WTC11 (cell line): ENCODE data around the gene LDLRAD4. TPM values are rescaled to one million over a fixed set of nuclear protein-coding genes. Genes with fewer than 3 reads are reported as not detected.

Experiments used
- ATAC-seq: fragments of 200-7000 bp; cut with Tn5 transposase; 2 replicates; pipeline ENCODE4 v1.10.0; 2021; ENCODE audit warnings: mild to moderate bottlenecking, moderate library complexity
- CTCF ChIA-PET: fragments of 300-600 bp; sonication (Branson Sonifier 250); formaldehyde crosslinking; loops from one replicate; lab custom pipeline; 2021; ENCODE audit warnings: antibody characterized with exemption; lab: Charles Lee
- POLR2A ChIA-PET: fragments of 350-600 bp; sonication (Branson Sonifier 250); formaldehyde crosslinking; loops from one replicate; lab custom pipeline; 2021; ENCODE audit warnings: antibody characterized with exemption; lab: Charles Lee
- DNase-seq: peaks from one replicate; pipeline ENCODE4 v3.0.0; 2021; ENCODE audit warnings: low spot score
- H3K27ac Mint-ChIP-seq: 2 replicates; pipeline ENCODE4 v1.8.0; 2021; ENCODE audit warnings: mixed read lengths
- H3K27me3 Mint-ChIP-seq: 2 replicates; pipeline ENCODE4 v1.8.0; 2021; ENCODE audit warnings: low read depth, mild to moderate bottlenecking, moderate library complexity, mixed read lengths
- H3K36me3 Mint-ChIP-seq: 2 replicates; pipeline ENCODE4 v1.8.0; 2021; ENCODE audit warnings: mixed read lengths
- H3K4me1 Mint-ChIP-seq: 2 replicates; pipeline ENCODE4 v1.8.0; 2022; ENCODE audit warnings: mixed read lengths
- H3K4me3 Mint-ChIP-seq: 2 replicates; pipeline ENCODE4 v1.8.0; 2021; ENCODE audit warnings: mild to moderate bottlenecking, moderate library complexity, mixed read lengths
- H3K9me3 Mint-ChIP-seq: 2 replicates; pipeline ENCODE4 v1.8.0; 2021; ENCODE audit warnings: mixed read lengths
- CREB1 ChIP-seq: sonication (generic); formaldehyde crosslinking; IDR thresholded peaks from 2 replicates; pipeline ENCODE4 v1.8.0; 2023; ENCODE audit warnings: mild to moderate bottlenecking, missing genetic modification reagents
- GTF2I ChIP-seq: fragments of 250-450 bp; sonication (Bioruptor Pico); conservative IDR thresholded peaks from 2 replicates; pipeline ENCODE4 v1.4.0; 2021; ENCODE audit warnings: mild to moderate bottlenecking
- IRF2 ChIP-seq: sonication (generic); formaldehyde crosslinking; IDR thresholded peaks from 2 replicates; pipeline ENCODE4 v1.8.0; 2022; ENCODE audit warnings: low read depth, missing genetic modification reagents, borderline replicate concordance
- JUN ChIP-seq: sonication (generic); formaldehyde crosslinking; IDR thresholded peaks from 2 replicates; pipeline ENCODE4 v1.8.0; 2023; ENCODE audit warnings: mild to moderate bottlenecking, missing genetic modification reagents
- NFE2L1 ChIP-seq: sonication (generic); formaldehyde crosslinking; IDR thresholded peaks from 2 replicates; pipeline ENCODE4 v1.8.1; 2023; ENCODE audit warnings: missing genetic modification reagents
- SMAD4 ChIP-seq: sonication (generic); formaldehyde crosslinking; IDR thresholded peaks from 2 replicates; pipeline ENCODE4 v1.8.0; 2022; ENCODE audit warnings: mild to moderate bottlenecking, missing genetic modification reagents
- TCF7 ChIP-seq: sonication (generic); formaldehyde crosslinking; IDR thresholded peaks from 2 replicates; pipeline ENCODE4 v1.8.0; 2022; ENCODE audit warnings: mild to moderate bottlenecking, low read depth, missing genetic modification reagents, moderate library complexity
- TP53 ChIP-seq: sonication (generic); formaldehyde crosslinking; IDR thresholded peaks from 2 replicates; pipeline ENCODE4 v1.8.1; 2023; ENCODE audit warnings: mild to moderate bottlenecking, missing genetic modification reagents
- ZNF219 ChIP-seq: sonication (generic); formaldehyde crosslinking; IDR thresholded peaks from 2 replicates; pipeline ENCODE4 v1.8.0; 2023; ENCODE audit warnings: missing genetic modification reagents, mild to moderate bottlenecking, borderline replicate concordance
- ZNF232 ChIP-seq: sonication (generic); formaldehyde crosslinking; IDR thresholded peaks from 2 replicates; pipeline ENCODE4 v1.8.0; 2022; ENCODE audit warnings: mild to moderate bottlenecking, missing genetic modification reagents
- total RNA-seq: library from RNA; stranded (reverse); gene quantifications from 3 replicates; pipeline ENCODE4 v1.2.3, GENCODE V29; 2021
- TF ChIP-seq, protein P1 (sequence below): sonication (generic); formaldehyde crosslinking; IDR thresholded peaks from 2 replicates; pipeline ENCODE4 v1.8.0; 2023; ENCODE audit warnings: mild to moderate bottlenecking, missing genetic modification reagents
- TF ChIP-seq, protein P2 (sequence below): sonication (generic); formaldehyde crosslinking; IDR thresholded peaks from 2 replicates; pipeline ENCODE4 v1.8.0; 2023; ENCODE audit warnings: missing genetic modification reagents
- TF ChIP-seq, protein P3 (sequence below): sonication (generic); formaldehyde crosslinking; IDR thresholded peaks from 2 replicates; pipeline ENCODE4 v1.8.1; 2023; ENCODE audit warnings: mild to moderate bottlenecking, missing genetic modification reagents, moderate library complexity
- TF ChIP-seq, protein P4 (sequence below): sonication (generic); formaldehyde crosslinking; IDR thresholded peaks from 2 replicates; pipeline ENCODE4 v1.8.1; 2023; ENCODE audit warnings: mild to moderate bottlenecking, missing genetic modification reagents, borderline replicate concordance
- TF ChIP-seq, protein P5 (sequence below): fragments of 250-450 bp; sonication (Bioruptor Pico); IDR thresholded peaks from 2 replicates; pipeline ENCODE4 v1.9.0; 2021; ENCODE audit warnings: moderate library complexity, mild to moderate bottlenecking, inconsistent platforms, borderline replicate concordance
- TF ChIP-seq, protein P6 (sequence below): sonication (generic); formaldehyde crosslinking; IDR thresholded peaks from 2 replicates; pipeline ENCODE4 v1.8.0; 2022; ENCODE audit warnings: mild to moderate bottlenecking, missing genetic modification reagents
- TF ChIP-seq, protein P7 (sequence below): sonication (generic); formaldehyde crosslinking; IDR thresholded peaks from 2 replicates; pipeline ENCODE4 v1.8.1; 2023; ENCODE audit warnings: mild to moderate bottlenecking, moderate library complexity, missing genetic modification reagents
- TF ChIP-seq, protein P8 (sequence below): sonication (generic); formaldehyde crosslinking; IDR thresholded peaks from 2 replicates; pipeline ENCODE4 v1.8.0; 2022; ENCODE audit warnings: mild to moderate bottlenecking, missing genetic modification reagents
- TF ChIP-seq, protein P9 (sequence below): sonication (generic); formaldehyde crosslinking; IDR thresholded peaks from 2 replicates; pipeline ENCODE4 v1.8.0; 2023; ENCODE audit warnings: missing genetic modification reagents, mild to moderate bottlenecking, borderline replicate concordance

The LDLRAD4 gene
- total RNA-seq, 1 experiment from 2014 or later, result 6.2 TPM

DNA sequence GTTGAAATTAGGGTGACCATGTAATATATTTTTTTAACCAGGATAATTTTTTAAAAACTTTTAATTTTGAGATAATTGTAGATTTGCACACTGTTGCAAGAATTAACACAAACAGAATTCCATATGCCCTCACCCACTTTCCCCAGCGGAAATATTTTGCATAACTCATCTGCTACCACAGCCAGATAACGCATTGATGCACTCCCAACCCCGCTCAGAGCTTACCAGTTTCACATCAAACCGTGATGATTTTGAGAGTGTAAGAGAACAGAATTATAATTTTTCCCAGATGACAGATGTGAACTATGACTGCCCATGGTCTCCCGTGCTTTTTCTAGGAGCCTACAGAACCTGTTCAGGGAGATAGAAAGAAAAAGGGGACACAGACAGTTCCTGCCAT lies 35.2 kb upstream of the LDLRAD4 start (continued):
- TF ChIP-seq ZNF219 (CRISPR knock-in tag), result no peak
- TF ChIP-seq, protein P1, sequence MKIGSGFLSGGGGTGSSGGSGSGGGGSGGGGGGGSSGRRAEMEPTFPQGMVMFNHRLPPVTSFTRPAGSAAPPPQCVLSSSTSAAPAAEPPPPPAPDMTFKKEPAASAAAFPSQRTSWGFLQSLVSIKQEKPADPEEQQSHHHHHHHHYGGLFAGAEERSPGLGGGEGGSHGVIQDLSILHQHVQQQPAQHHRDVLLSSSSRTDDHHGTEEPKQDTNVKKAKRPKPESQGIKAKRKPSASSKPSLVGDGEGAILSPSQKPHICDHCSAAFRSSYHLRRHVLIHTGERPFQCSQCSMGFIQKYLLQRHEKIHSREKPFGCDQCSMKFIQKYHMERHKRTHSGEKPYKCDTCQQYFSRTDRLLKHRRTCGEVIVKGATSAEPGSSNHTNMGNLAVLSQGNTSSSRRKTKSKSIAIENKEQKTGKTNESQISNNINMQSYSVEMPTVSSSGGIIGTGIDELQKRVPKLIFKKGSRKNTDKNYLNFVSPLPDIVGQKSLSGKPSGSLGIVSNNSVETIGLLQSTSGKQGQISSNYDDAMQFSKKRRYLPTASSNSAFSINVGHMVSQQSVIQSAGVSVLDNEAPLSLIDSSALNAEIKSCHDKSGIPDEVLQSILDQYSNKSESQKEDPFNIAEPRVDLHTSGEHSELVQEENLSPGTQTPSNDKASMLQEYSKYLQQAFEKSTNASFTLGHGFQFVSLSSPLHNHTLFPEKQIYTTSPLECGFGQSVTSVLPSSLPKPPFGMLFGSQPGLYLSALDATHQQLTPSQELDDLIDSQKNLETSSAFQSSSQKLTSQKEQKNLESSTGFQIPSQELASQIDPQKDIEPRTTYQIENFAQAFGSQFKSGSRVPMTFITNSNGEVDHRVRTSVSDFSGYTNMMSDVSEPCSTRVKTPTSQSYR (CRISPR knock-in tag), result no peak
- TF ChIP-seq, protein P2, sequence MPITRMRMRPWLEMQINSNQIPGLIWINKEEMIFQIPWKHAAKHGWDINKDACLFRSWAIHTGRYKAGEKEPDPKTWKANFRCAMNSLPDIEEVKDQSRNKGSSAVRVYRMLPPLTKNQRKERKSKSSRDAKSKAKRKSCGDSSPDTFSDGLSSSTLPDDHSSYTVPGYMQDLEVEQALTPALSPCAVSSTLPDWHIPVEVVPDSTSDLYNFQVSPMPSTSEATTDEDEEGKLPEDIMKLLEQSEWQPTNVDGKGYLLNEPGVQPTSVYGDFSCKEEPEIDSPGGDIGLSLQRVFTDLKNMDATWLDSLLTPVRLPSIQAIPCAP (CRISPR knock-in tag), result no peak
- TF ChIP-seq, protein P3, sequence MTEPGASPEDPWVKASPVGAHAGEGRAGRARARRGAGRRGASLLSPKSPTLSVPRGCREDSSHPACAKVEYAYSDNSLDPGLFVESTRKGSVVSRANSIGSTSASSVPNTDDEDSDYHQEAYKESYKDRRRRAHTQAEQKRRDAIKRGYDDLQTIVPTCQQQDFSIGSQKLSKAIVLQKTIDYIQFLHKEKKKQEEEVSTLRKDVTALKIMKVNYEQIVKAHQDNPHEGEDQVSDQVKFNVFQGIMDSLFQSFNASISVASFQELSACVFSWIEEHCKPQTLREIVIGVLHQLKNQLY (CRISPR knock-in tag), result no peak
- TF ChIP-seq, protein P4, sequence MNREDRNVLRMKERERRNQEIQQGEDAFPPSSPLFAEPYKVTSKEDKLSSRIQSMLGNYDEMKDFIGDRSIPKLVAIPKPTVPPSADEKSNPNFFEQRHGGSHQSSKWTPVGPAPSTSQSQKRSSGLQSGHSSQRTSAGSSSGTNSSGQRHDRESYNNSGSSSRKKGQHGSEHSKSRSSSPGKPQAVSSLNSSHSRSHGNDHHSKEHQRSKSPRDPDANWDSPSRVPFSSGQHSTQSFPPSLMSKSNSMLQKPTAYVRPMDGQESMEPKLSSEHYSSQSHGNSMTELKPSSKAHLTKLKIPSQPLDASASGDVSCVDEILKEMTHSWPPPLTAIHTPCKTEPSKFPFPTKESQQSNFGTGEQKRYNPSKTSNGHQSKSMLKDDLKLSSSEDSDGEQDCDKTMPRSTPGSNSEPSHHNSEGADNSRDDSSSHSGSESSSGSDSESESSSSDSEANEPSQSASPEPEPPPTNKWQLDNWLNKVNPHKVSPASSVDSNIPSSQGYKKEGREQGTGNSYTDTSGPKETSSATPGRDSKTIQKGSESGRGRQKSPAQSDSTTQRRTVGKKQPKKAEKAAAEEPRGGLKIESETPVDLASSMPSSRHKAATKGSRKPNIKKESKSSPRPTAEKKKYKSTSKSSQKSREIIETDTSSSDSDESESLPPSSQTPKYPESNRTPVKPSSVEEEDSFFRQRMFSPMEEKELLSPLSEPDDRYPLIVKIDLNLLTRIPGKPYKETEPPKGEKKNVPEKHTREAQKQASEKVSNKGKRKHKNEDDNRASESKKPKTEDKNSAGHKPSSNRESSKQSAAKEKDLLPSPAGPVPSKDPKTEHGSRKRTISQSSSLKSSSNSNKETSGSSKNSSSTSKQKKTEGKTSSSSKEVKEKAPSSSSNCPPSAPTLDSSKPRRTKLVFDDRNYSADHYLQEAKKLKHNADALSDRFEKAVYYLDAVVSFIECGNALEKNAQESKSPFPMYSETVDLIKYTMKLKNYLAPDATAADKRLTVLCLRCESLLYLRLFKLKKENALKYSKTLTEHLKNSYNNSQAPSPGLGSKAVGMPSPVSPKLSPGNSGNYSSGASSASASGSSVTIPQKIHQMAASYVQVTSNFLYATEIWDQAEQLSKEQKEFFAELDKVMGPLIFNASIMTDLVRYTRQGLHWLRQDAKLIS (CRISPR knock-in tag), result no peak
- no peak for TF ChIP-seq ZNF232 (CRISPR knock-in tag)
- TF ChIP-seq TP53 (CRISPR knock-in tag), result no peak
- no peak for TF ChIP-seq TCF7

DNA sequence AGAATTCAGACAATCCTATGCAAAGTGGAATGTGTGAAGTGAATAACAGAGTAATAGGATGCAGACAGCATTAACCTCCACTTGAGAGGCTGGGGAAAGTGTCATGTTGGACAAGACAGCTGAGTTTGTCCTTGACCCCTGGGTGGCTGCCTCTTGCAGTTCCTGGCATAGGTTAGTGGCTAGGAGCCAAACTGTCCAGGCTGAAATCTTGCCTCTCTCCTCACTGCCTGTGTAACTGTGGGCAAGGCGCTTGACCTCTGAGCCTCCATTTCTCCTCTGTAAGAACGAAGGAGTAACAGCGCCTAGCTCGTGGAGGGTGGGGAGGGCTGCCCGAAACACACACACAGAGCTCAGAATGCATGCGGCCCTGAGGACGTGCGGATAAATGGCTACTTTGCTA lies 34.8 kb upstream of the LDLRAD4 start:
- Mint-ChIP-seq H3K9me3 (no peaks in the 10 kb centered on the region), H3K4me1 (peaks cover 28% of the 10 kb centered on the region), H3K27me3 (peaks cover 46% of the 10 kb centered on the region), H3K27ac (no peak overlapping the region), H3K36me3 (no peaks in the 10 kb centered on the region), H3K4me3 (no peak overlapping the region)
- no peak for DNase-seq
- CTCF ChIA-PET, result interaction anchor here (2.1 kb wide), 1 partner anchor 10 kb away, joined by 4 read pairs; no protein-coding TSS in a partner anchor
- ATAC-seq, result no peak
- POLR2A ChIA-PET, result interaction anchor here (0.6 kb wide), 1 partner anchor 317 kb away, joined by 3 read pairs; no protein-coding TSS in a partner anchor
- TF ChIP-seq JUN (CRISPR knock-in tag), result no peak
- no peak for TF ChIP-seq GTF2I (CRISPR knock-in tag)
- TF ChIP-seq, protein P5, sequence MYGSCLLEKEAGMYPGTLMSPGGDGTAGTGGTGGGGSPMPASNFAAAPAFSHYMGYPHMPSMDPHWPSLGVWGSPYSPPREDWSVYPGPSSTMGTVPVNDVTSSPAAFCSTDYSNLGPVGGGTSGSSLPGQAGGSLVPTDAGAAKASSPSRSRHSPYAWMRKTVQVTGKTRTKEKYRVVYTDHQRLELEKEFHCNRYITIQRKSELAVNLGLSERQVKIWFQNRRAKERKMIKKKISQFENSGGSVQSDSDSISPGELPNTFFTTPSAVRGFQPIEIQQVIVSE, result no peak
- no peak for TF ChIP-seq NFE2L1 (CRISPR knock-in tag)
- TF ChIP-seq, protein P2 (CRISPR knock-in tag), result no peak
- TF ChIP-seq, protein P6, sequence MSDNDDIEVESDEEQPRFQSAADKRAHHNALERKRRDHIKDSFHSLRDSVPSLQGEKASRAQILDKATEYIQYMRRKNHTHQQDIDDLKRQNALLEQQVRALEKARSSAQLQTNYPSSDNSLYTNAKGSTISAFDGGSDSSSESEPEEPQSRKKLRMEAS (CRISPR knock-in tag), result no peak
- TF ChIP-seq, protein P7, sequence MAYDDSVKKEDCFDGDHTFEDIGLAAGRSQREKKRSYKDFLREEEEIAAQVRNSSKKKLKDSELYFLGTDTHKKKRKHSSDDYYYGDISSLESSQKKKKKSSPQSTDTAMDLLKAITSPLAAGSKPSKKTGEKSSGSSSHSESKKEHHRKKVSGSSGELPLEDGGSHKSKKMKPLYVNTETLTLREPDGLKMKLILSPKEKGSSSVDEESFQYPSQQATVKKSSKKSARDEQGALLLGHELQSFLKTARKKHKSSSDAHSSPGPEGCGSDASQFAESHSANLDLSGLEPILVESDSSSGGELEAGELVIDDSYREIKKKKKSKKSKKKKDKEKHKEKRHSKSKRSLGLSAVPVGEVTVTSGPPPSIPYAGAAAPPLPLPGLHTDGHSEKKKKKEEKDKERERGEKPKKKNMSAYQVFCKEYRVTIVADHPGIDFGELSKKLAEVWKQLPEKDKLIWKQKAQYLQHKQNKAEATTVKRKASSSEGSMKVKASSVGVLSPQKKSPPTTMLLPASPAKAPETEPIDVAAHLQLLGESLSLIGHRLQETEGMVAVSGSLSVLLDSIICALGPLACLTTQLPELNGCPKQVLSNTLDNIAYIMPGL (CRISPR knock-in tag), result no peak
- no peak for TF ChIP-seq SMAD4
- no peak for TF ChIP-seq IRF2 (CRISPR knock-in tag)
- TF ChIP-seq, protein P8, sequence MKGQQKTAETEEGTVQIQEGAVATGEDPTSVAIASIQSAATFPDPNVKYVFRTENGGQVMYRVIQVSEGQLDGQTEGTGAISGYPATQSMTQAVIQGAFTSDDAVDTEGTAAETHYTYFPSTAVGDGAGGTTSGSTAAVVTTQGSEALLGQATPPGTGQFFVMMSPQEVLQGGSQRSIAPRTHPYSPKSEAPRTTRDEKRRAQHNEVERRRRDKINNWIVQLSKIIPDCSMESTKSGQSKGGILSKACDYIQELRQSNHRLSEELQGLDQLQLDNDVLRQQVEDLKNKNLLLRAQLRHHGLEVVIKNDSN (CRISPR knock-in tag), result no peak
- no peak for TF ChIP-seq CREB1 (CRISPR knock-in tag)
- TF ChIP-seq, protein P9, sequence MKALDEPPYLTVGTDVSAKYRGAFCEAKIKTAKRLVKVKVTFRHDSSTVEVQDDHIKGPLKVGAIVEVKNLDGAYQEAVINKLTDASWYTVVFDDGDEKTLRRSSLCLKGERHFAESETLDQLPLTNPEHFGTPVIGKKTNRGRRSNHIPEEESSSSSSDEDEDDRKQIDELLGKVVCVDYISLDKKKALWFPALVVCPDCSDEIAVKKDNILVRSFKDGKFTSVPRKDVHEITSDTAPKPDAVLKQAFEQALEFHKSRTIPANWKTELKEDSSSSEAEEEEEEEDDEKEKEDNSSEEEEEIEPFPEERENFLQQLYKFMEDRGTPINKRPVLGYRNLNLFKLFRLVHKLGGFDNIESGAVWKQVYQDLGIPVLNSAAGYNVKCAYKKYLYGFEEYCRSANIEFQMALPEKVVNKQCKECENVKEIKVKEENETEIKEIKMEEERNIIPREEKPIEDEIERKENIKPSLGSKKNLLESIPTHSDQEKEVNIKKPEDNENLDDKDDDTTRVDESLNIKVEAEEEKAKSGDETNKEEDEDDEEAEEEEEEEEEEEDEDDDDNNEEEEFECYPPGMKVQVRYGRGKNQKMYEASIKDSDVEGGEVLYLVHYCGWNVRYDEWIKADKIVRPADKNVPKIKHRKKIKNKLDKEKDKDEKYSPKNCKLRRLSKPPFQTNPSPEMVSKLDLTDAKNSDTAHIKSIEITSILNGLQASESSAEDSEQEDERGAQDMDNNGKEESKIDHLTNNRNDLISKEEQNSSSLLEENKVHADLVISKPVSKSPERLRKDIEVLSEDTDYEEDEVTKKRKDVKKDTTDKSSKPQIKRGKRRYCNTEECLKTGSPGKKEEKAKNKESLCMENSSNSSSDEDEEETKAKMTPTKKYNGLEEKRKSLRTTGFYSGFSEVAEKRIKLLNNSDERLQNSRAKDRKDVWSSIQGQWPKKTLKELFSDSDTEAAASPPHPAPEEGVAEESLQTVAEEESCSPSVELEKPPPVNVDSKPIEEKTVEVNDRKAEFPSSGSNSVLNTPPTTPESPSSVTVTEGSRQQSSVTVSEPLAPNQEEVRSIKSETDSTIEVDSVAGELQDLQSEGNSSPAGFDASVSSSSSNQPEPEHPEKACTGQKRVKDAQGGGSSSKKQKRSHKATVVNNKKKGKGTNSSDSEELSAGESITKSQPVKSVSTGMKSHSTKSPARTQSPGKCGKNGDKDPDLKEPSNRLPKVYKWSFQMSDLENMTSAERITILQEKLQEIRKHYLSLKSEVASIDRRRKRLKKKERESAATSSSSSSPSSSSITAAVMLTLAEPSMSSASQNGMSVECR (CRISPR knock-in tag), result no peak
